Keratinocyte (primary cell): ENCODE data around the gene KIF24. TPM values are rescaled to one million over a fixed set of nuclear protein-coding genes. Genes with fewer than 3 reads are reported as not detected.

Source experiments
- DNase-seq: peaks from one replicate; pipeline ENCODE4 v3.0.0-alpha.2; 2011; ENCODE audit warnings: low read depth, missing footprints, low spot score
- FAIRE-seq: peaks from 2 replicates; lab custom pipeline; 2011; peaks lifted over from hg19 to GRCh38; lab: Jason Lieb, UNC
- H2AFZ ChIP-seq: 2 replicates; pipeline ENCODE4 v1.6.0; 2012; ENCODE audit warnings: low read length, control low read depth, inconsistent platforms; ENCODE audit not compliant: control insufficient read depth
- H3K27ac ChIP-seq: 2 replicates; pipeline ENCODE4 v1.5.1; 2011; ENCODE audit warnings: low read length; ENCODE audit not compliant: control insufficient read depth, insufficient read depth
- H3K27me3 ChIP-seq: 3 replicates; pipeline ENCODE4 v1.6.0; 2011; ENCODE audit warnings: low read length; ENCODE audit not compliant: control insufficient read depth, insufficient read depth; ENCODE audit errors: extremely low read depth
- H3K36me3 ChIP-seq, 2 experiments: 2 replicates in 1 of 2; 3 replicates in 1 of 2; pipeline ENCODE4 v1.5.1; 2011; ENCODE audit warnings: low read length in 2 of 2, mild to moderate bottlenecking in 1 of 2; ENCODE audit not compliant: control insufficient read depth in 2 of 2, insufficient read depth in 2 of 2; ENCODE audit errors: extremely low read depth in 1 of 2
- H3K4me1 ChIP-seq: 3 replicates; pipeline ENCODE4 v1.5.1; 2011; ENCODE audit warnings: low read length; ENCODE audit not compliant: control insufficient read depth, insufficient read depth; ENCODE audit errors: extremely low read depth
- H3K4me2 ChIP-seq: 3 replicates; pipeline ENCODE4 v1.6.0; 2011; ENCODE audit warnings: low read depth, low read length; ENCODE audit not compliant: control insufficient read depth, insufficient read depth; ENCODE audit errors: extremely low read depth
- H3K4me3 ChIP-seq, 3 experiments: fragments of 200-600 bp in 1 of 3; sonication (generic) in 1 of 3; 2 replicates in 2 of 3; 3 replicates in 1 of 3; pipeline ENCODE4 v1.5.1; 2011 to 2016; ENCODE audit warnings: low read length in 3 of 3, mild to moderate bottlenecking in 3 of 3, control low read depth in 2 of 3, inconsistent platforms in 1 of 3, low read depth in 1 of 3, mixed read lengths in 1 of 3, mixed run types in 1 of 3, moderate library complexity in 1 of 3; ENCODE audit not compliant: control insufficient read depth in 2 of 3, insufficient read depth in 2 of 3; ENCODE audit errors: extremely low read depth in 1 of 3
- H3K79me2 ChIP-seq: 2 replicates; pipeline ENCODE4 v1.6.0; 2012; ENCODE audit warnings: low read length; ENCODE audit not compliant: control insufficient read depth, insufficient read depth
- H3K9ac ChIP-seq: 3 replicates; pipeline ENCODE4 v1.6.0; 2011; ENCODE audit warnings: low read length; ENCODE audit not compliant: control insufficient read depth, insufficient read depth; ENCODE audit errors: extremely low read depth
- H3K9me1 ChIP-seq: 3 replicates; pipeline ENCODE4 v1.6.0; 2011; ENCODE audit warnings: low read length; ENCODE audit not compliant: control insufficient read depth, insufficient read depth; ENCODE audit errors: extremely low read depth
- H3K9me3 ChIP-seq: 2 replicates; pipeline ENCODE4 v1.5.1; 2012; ENCODE audit warnings: low read depth, low read length; ENCODE audit not compliant: control insufficient read depth
- H4K20me1 ChIP-seq: 3 replicates; pipeline ENCODE4 v1.6.0; 2011; ENCODE audit warnings: low read length; ENCODE audit not compliant: control insufficient read depth, insufficient read depth; ENCODE audit errors: extremely low read depth
- CTCF ChIP-seq, 3 experiments: IDR thresholded peaks in 1 of 3; conservative IDR thresholded peaks in 1 of 3; optimal IDR thresholded peaks in 1 of 3; 2 replicates in 2 of 3; 3 replicates in 1 of 3; pipeline versions ENCODE3 to v1.5.1; 2011; ENCODE audit warnings: low read length in 3 of 3, mild to moderate bottlenecking in 3 of 3, moderate library complexity in 2 of 3, control low read depth in 1 of 3, inconsistent platforms in 1 of 3; ENCODE audit not compliant: insufficient read depth in 2 of 3; ENCODE audit errors: extremely low read depth in 1 of 3
- EZH2 ChIP-seq: IDR thresholded peaks from one replicate; pipeline ENCODE4 v1.6.1; 2012; ENCODE audit warnings: inconsistent platforms, mild to moderate bottlenecking, low read length, moderate library complexity
- dilution Hi-C: fragments of 300-500 bp; cut with MboI; formaldehyde crosslinking; loops from one replicate; pipeline ENCODE4 v1.7.0; 2020; ENCODE audit warnings: low sequenced_read_pairs; ENCODE audit not compliant: extremely low pct_ligation_motif_present
- polyA plus RNA-seq, 5 experiments: library from polyadenylated mRNA; depleted of rRNA in 3 of 5; stranded (reverse) in 3 of 5; stranded (forward) in 1 of 5; unstranded in 1 of 5; fragments of >200 nt; gene quantifications; 1 replicate in 1 of 5; 2 replicates in 3 of 5; 3 replicates in 1 of 5; pipeline versions ENCODE4 v1.2.1 to v1.2.3, GENCODE V29; 2011 to 2012; ENCODE audit warnings: missing spikeins in 2 of 5, low read depth in 1 of 5, low replicate concordance in 1 of 5

Gene KIF24
- polyA plus RNA-seq, 1 donor (not counting 4 experiments of a cell fraction or from before 2014, with no cell fraction given): 1.8 TPM

- FAIRE-seq: no peak
- H4K20me1 ChIP-seq: no peaks in the 10 kb centered on the region
- H3K9ac ChIP-seq: no peak overlapping the region
- H3K36me3 ChIP-seq: peaks cover 4 to 7% of the 10 kb centered on the region in 2 experiments
- H3K9me3 ChIP-seq: no peaks in the 10 kb centered on the region
- no peak for TF ChIP-seq CTCF (optimal IDR thresholded peaks at IDR 0.05 in 1 of 3, IDR thresholded peaks at IDR 0.05 in 1 of 3, conservative IDR thresholded peaks at IDR 0.05 in 1 of 3; ENCODE audit: extremely low read depth in 1 of 3, insufficient read depth in 2 of 3, low read length in 3 of 3)
- no peak for TF ChIP-seq EZH2
- H3K4me2 ChIP-seq: no peak overlapping the region
- H3K27ac ChIP-seq: no peak overlapping the region
- H2AFZ ChIP-seq: no peak overlapping the region
- no peaks in the 10 kb centered on the region for H3K79me2 ChIP-seq
- no peaks in the 10 kb centered on the region for H3K4me1 ChIP-seq
- H3K4me3 ChIP-seq: no peak overlapping the region
- H3K9me1 ChIP-seq: no peaks in the 10 kb centered on the region
- H3K27me3 ChIP-seq: no peaks in the 10 kb centered on the region
- dilution Hi-C loops: no loop called here
- no peak for DNase-seq
Measured at GRCh38 chr9:34346873-34347799, 18.1 kb upstream of the KIF24 start.

- Histone ChIP-seq H3K9me1 (no peaks in the 10 kb centered on the region), H3K27ac (no peak overlapping the region), H3K9ac (no peak overlapping the region), H3K4me3 (no peak overlapping the region), H4K20me1 (no peaks in the 10 kb centered on the region), H3K9me3 (no peaks in the 10 kb centered on the region), H2AFZ (no peak overlapping the region), H3K79me2 (no peaks in the 10 kb centered on the region), H3K4me2 (no peak overlapping the region), H3K36me3 (peaks cover 16 to 19% of the 10 kb centered on the region in 2 experiments), H3K27me3 (no peaks in the 10 kb centered on the region), H3K4me1 (no peaks in the 10 kb centered on the region)
- dilution Hi-C loops: no loop called here
- TF ChIP-seq CTCF (optimal IDR thresholded peaks at IDR 0.05 in 1 of 3, IDR thresholded peaks at IDR 0.05 in 1 of 3, conservative IDR thresholded peaks at IDR 0.05 in 1 of 3; ENCODE audit: extremely low read depth in 1 of 3, insufficient read depth in 2 of 3, low read length in 3 of 3) (no peak), EZH2 (no peak)
- DNase-seq (no peak), FAIRE-seq (no peak)
Measured at GRCh38 chr9:34343605-34344004, 14.5 kb upstream of the KIF24 start.
